HG02571 (cell line): ENCODE results near the gene DDI2.
A peak's percentile ranks its signal among the peaks of the same experiment; 100 is the strongest.

Experiments used
- ATAC-seq: cut with Tn5 transposase; IDR thresholded peaks from one replicate; pipeline ENCODE4 v1.9.1; 2021; ENCODE audit warnings: mild to moderate bottlenecking, moderate library complexity; ENCODE audit not compliant: unreplicated experiment

Gene DDI2

DNA sequence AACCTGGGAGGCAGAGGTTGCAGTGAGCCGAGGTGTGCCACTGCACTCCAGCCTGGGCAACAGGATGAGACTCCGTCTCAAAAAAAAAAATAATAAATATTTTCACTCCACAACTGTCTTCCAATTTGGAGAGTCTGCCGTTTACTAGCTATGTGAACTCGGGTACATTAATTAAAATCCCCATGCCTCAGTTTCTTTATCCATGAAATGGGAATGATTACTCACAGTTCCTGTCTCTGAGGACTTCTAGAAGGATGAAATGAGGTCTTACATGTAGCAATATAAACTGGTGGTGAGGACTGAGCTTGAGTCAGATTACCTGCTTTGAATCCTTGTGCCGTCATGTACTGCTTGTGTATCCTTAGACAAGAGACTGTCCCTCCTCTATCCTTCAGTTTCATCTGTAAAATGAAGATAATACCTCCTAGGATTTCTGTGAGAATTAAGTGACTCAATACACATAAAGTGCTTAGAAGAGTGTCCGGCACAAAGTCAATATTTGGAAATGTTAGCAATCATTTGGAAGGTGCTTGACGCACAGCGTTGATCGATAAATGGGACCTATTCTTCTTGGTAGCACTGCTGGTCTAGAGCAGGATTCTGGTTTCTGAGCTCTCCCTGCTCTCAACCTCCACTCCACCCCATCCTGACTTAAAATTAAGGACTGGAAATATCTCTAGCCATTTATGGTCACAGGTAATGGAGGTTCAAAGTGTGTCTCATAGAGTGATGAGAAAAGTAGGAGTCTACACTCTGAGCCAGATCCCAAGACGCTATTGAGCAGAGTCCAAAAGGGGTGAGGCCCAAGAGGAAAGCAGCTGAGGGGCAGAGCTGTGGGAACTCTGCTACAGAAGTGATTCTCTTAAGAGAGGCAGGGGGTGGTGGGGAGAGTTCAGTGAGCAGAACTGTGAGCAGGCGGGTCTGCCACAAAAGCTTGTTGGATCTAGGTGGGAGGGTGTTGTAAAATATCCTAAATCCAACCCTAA lies 11.6 kb upstream of the DDI2 start:
- ATAC-seq = no peak

DNA sequence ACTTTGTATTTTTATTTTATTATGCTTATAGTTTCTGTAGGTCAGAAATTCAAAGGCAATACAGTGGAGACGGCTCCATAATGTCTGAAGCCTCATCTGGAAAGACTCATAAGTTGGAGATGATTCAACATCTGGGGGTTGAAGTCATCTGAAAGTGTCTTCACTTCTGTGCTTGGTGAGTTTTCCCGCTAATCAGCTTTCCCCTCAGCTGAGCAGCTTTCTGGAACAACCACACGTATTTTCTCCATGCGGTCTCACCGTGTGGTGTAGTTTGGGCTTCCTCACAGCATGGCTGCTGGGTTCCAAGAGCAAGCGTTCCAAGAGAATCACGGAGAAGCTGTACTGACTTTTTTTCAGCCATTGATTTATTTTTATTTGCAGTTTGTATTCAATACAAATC lies 7.6 kb upstream of the DDI2 start:
- ATAC-seq = no peak

DNA sequence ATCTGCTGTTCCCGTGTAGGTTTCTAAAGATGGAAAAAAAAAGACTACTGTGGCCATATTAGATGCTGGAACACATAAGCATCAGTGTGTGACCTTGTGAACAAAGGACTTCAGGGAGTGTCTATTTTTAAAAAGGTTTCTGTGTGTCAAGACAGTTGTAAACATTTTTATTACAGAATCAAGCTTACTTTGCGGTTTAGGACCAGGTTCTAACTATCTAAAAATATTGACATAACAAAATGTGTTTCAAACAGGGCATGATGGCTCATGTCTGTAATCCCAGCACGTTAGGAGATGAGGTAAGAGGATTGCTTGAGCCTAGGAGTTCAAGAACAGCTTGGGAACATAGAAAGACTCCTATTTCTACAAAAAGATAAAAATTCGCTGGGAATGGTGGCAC lies 7.1 kb upstream of the DDI2 start:
- ATAC-seq = no peak

DNA sequence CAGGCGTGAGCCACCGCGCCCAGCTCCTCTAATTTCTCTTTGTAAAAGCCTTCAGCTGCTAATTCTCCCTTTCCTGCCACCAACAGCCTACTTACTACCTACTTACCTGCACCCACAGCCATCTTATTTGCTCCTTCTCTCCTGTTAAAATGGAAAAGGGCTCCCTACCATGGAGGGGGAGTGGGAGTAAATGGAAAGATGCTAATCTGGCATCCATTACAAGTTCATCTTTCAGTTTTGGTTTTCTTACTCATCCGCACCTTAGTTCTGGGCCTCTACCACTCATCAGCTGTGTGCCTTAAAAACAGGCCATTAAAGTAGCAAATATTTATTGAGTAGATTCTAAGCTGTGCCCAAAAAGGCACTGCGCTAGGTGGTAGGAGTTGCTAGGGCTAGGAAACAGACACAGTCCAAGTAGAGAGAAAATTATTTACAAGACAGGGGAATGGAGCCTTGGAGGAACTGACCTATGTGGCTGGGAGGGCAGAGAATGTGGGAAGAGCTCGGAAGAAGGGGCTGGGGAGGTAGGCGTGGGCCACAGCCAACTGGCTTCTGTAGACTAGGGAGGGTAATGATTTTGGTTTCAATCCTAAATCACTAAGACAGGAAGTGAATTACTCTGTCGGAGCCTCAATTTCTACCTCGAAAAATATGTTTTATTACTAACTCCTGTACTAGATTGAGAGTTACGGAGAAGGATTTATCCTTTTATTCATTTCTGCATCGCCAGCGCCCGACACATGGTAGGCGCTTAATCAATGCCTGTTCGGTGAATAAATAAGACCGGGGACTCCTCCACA lies 685 bp upstream of the DDI2 start:
- ATAC-seq = peak; percentile 8

DNA sequence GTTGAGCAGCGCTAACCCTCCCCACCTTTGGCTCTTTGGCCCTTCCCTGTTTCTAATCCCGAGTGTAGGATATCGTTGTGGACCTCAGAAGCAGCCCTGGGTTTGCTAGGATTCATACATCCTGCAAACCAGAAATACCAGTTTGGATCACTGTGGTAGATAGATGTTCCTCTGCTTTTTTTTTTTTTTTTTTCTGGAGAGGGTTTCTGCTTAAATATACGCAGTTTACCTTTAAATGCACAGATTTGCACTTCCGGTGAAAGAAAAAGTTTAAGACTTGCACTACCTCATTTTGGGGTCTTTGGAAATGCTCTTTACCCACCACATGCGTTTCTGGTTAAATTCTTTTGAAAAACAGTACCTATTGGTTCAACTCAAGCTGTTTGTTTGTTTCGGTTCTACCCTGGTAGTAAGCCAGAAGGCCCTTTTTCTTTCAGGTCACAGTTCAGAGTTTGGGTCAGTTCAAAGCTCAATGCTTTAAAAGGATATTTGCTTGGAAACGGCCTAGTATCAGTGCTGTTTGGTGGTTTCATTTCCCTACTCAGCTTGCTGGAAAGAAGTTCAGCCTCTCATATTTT lies 908 bp downstream of the DDI2 start:
- no peak for ATAC-seq

DNA sequence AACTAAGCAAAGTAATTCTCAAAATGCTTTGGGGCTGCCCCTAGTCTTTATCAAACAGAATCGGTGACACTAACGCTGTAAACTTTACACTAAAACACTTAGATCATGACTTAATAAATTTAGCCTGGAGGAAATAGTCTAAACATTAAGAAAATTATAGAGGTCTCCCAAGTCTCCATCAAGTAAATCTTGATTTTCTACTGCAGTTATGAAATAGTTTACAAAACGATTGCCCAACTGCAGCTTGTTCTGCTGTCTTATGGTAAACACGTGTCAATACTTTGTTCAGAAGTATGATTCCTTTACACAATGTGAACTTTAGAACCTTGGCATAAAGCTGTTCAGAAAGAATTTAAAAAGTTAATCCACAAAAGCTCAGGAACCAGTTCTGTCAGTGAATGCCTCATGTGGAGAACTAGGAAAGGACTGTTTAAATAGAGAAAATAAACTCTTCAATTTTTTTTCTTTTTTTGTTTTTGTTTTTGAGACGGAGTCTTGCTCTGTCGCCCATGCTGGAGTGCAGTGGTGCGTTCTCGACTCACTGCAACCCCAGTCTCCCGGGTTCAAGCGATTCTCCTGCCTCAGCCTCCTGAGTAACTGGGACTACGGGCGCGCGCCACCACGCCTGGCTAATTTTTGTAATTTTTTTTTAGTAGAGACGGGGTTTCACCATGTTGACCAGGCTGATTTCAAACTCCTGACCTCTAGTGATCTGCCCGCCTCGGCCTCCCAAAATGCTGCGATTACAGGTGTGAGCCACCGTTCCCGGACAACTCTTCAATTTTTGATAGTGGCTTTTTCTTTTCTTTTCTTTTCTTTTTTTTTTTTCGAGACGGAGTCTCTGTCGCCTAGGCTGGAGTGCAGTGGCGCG lies 1.6 kb downstream of the DDI2 start:
- ATAC-seq = no peak

DNA sequence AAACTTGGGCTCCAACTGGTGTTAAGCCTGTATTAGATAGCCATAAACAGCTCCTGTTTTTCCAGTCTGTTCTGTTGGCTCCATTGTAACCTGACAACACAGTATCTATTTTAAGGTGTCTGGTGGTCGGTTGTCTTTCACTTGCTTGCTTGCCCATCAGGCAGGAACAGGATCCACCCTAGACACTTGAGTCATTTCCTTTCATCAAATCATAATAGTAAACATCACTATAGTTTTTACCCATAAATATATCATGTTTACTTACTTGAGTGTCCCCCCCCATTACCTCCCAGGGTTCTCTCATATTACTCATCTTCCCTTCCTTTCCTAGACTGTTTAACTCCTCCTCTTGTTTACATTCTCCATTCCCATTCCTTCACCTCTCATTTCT lies 2.9 kb downstream of the DDI2 start:
- no peak for ATAC-seq

DNA sequence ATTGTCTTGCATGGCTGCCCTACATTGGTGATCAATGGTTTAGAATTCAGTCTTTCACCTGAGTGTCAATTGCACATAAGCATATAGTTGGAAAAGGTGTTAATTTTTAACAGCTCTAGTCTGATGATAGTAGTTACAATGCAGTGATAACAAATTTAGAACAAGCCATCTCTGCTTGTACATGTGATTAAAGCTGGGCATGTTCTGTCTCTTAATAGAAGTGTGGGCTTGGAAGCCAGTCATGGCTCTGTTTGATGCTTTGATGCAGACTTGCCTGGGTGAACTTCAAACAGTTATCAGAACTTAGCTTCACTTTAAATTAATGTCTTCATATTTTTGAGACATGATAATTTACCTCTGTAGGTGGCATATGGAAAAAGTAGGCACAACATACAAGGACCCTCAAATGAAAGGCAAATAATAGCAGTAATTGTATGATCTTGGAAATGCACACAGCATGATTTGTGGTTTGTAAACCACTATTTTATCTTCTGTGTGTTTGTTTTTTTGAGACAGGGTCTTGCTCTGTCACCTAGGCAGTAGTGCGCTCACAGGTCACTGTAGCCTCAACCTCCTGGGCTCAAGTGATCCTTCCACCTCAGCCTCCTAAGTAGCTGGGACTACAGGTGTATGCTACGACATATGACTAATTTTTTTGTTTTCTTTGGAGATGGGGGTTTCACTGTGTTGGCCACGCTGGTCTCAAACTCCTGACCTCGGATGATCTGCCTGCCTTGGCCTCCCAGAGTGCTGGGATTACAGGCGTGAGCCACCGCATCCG lies 3.8 kb downstream of the DDI2 start:
- ATAC-seq = no peak

DNA sequence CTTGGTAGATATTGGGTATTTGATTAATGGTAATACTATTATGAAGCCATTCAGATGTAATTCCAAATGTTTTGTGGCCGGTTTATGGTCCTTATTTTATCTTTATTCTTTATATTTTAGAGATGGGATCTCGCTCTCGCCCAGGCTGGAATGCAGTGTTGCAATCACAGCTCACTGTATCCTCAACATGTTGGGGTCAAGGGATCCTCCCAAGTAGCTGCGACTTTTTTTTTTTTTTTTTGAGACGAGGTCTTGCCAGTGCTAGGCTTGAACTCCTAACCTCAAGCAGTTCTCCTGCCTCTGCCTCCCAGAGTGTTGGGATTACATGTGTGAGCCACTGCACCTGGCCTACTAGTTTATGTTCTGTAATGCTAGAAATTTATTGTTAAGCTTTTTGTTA lies 4.7 kb downstream of the DDI2 start:
- no peak for ATAC-seq

DNA sequence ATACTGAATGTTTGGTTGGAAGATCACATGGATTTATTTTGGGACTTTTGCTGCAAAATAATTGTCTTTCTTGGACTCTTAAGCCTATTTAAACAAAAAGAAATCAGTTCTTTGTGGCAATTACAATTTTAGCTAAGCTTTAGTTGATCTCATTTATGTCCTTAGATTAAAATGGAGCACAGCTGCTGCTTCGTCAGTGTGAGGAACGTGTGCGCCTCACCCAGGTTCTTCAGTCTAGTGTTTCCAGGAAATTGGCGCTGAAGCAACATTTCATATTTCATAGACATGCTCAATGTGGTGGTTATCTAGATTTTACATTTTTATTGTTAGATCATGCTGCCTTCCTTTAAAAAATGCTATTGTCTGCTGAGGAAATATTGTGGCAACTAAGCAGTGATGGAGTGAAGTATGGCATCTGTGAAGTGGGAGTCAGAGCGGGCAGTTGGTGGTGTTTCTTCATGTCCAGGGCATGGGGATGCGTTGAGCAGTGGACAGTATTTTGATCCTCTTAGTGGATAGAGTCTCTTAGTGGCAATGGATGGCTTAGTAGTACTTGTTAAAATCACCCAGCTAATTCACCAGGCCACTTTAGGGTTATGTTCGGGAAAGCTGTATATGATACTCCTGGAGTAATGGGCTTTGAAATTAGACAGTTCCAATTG lies 5.6 kb downstream of the DDI2 start:
- no peak for ATAC-seq

DNA sequence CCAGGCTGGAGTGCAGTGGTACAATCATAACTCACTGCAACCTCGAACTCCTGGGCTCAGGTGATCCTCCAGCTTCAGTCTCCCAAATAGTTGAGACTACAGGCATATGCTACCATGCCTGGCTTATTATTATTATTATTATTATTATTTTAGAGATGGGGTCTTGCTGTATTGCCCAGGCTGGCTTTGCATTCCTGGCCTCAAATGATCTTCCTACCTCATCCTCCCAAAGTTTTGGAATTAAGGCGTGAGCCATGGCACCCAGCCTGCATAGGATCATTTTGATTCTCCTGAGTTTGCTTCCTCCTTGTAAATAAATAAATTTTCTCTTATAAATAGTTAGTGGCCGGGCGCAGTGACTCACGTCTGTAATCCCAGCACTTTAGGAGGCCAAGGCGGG lies 6.2 kb downstream of the DDI2 start:
- ATAC-seq = no peak

DNA sequence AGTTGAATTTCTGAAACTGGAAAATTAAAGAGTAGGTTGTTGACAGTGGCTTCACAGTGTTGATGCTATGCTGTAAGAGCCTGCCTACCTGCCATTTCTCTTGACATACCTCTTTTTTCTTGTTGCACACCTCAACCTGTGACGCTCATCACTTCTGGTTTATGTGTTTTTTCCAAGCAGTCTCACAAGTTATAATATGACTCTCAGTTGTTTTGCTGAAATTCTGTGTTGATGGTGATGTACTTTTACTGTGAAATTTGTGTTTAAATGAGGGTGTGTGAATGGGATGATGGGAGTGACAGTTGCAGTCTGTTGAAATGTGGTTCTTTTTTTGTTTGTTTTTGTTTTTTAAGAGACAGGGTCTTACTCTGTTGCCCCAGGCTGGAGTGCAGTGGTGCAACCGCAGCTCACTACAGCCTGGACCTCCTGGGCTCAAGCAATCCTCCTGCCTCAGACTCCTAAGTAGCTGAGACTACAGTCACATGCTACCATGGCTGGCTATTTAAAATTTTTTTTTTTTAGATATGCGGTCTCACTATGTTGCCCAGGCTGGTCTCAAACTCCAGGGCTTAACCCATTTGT lies 7.0 kb downstream of the DDI2 start:
- no peak for ATAC-seq

DNA sequence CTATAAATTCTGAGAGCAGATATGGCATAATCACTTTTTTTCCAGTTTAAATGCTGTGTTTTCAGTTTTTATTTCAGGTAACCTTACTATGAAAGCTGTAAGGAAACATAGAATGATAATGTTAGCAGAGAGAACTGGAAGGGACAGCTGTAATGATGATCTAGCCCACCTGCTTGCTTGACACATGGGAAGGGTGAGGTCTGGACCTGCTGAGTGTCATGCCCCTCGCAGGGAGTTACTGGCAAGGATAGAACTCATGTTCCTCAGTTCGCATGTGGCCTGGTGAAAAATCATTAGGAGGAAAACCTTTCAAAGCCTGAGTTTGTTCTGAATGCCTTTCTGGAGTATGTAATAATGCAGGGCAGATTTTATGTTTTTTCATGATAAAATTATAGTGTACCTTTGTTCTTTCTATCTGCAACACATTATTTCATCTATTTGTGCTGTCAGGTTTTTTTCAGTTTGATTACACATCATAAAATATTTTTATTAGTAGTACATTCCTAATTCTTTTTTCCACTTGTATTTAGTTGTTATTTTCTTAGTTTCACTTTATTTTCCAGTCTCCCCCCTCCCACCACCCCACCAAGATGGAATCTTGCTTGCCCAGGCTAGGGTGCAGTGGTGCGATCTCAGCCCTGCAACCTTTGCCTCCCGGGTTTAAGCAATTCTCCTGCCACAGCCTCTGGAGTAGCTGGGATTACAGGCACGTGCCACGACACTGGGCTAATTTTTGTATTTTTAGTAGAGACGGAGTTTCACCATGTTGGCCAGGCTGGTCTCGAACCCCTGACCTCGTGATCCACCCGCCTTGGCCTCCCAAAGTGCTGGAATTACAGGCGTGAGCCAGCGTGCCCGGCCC lies 8.0 kb downstream of the DDI2 start:
- ATAC-seq = no peak

DNA sequence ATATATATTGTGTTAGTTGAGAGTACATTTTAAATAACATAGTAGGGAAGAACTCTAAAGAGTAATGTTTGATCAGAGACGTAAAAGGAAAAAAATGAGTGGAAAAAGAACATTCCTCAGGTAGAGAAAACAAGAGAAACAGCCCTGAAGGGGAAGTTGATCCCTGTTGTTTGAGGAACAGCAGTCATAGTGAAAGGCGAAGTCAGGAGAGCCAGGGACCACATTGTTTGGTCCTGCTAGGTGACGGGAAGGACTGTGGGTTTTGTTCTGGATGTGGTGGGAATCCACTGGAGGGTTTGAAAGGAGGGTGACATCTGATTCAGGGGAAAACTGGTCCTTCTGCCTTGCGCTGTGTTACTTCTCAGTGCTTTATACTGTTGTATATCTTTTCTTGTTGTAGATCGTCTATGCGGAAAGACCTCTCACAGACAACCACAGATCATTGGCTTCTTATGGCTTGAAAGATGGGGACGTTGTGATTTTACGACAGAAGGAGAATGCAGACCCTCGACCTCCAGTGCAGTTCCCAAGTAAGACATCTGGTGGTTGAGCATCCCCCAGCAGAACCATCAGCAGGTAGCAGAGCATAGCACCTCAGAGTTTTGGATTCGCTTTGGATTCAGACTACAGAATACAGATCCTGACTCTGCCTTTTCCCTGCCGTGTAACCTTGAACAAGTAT lies 9.2 kb downstream of the DDI2 start:
- no peak for ATAC-seq

DNA sequence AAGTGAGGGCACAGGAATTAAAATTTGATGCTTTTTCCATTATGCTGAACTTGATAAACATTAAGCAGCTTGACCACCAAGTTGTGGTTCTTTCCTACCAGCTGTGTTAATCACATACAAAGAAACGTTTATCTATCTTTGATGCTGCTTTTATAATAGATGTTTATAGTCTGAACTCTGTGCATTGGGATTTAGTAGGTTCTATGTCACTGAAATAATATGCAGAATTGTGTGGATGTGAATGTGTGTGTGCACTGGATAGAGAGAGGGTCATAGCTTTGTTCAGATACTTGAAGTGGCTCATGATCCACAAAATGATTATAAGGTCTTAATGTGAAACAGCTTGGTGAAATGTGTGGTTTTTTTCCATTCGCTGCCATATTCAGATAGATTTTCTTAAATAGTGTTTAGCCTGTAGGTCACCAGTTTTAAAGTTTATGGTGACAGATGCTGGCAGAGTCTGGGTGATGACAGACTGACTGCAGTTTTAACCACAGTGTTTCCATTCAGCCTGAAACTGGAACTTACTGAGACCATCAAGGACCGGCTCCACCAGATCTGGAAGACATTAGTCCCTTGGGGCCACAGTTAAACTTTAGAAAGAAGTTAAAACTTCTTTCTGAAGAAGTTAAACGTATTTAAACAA lies 10.2 kb downstream of the DDI2 start:
- peak; percentile 88 for ATAC-seq

DNA sequence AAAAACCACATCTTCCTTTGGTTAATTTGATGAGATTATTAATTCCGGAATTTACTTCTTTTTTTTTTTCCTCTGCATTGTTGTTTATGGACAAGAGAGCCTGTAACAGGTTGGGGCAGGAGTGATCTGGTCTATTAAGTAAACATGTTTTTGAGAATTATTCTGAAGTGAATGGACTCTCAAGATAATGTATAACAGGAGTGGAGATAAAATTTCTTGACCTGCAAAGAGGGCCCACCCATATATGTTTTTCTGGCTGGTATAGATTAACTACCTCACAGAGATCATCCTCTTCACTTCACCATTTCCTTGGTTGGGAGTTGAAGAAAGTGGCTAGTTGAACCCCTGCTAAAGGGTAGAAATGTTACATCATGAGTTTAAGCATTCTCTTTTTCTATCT lies 10.7 kb downstream of the DDI2 start:
- no peak for ATAC-seq
